NCI-H1417 treated with DMSO at 0.1 percent for 48 hours (cell line): ENCODE data around the gene PTMA.
"Not testable (repeated sequence)": the region's sequence is repeated elsewhere in the genome, so short reads cannot be mapped to it uniquely, and the experiment has no call there.

Source experiments
- DNase-seq: peaks from one replicate; lab custom pipeline; 2025; lab: John Stamatoyannopoulos, UW

The PTMA gene

DNA sequence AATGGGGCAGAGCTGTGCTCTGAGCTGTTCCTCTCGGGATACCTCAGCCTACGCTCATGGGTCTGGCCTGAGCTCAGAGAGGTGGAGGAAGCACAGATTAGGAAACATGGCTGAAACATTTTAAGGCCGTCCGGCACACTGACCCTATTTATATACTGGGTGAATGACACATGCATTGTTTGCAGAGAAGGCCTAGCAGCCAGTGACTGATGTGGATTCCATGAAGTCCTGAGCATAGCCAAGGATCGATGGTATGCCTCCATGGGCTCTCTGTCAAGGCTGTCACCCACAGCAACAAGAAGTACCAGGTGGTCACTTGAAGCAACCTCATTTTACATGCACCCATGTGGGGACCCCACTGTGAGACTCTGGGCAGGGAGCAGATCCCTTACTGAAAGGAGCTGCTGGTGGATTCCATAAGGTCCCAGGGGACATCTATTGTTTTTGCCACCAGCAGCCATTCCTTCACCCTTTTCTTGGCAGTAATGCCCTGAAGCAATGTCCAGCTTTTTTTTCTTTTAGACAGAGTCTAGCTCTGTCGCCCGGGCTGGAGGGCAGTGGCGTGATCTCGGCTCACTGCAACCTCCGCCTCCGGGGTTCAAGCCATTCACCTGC is 8.4 kb downstream of the PTMA start:
- DNase-seq = no peak

DNA sequence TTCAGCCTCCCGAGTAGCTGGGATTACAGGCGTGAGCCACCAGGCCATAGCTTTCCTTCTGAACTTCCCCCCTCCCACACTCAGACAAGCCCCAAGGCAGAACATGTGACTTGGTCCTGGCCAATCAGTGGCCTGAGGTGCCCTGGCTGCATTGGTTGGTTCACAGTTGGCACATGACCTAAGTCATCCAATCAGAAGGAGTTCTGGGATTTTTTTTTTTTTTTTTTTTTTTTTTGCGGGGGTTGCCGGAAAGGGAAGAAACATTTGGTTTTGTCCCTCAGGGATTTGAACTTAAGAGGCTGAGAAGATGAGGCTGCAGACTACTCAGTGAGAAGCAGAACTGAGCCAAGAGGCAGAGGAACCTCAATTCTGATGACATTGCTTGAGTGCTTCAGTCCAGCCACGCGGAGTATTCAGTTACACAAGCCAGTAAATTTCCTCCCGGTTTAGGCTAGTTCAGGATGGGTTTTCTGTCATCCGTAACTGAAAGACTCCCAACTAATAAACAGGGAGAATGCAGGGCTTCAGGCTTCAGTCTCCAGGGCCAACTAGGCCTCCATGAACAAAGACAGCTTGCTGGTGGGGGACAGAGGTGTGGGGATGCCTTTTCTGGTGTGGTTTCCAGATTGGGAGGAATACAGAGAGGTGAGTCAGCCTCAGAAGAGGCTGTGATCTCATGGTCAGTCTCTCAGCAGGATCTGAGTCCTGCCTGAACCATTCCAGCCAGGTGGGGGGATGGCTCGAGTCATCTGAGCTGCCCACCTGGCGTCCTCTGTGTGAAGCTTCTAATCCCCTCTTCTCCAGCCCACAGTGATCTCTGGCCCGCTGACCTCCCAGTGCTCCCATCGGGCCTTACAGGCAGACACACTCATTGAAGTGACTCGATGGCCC is 9.2 kb downstream of the PTMA start:
- DNase-seq = no peak

DNA sequence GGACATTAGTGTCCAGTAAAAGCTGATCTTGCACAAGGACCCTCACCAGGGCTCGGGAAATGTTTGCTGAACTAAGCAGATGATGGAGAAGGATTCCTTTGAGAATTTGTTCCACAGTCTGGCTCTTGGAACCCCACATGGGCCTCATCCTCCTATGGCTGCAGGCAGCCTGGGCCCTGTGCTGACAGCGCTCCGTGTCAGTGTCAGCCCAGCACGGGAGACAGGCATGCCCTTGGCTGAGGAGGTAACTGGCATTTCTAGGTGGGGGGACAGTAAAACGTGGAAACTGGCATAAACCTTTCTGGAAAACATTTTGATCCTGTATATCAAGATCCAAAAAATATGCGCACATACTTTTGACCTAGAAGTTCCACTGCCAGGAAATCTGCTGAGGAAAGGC is 10.5 kb downstream of the PTMA start:
- no peak for DNase-seq

DNA sequence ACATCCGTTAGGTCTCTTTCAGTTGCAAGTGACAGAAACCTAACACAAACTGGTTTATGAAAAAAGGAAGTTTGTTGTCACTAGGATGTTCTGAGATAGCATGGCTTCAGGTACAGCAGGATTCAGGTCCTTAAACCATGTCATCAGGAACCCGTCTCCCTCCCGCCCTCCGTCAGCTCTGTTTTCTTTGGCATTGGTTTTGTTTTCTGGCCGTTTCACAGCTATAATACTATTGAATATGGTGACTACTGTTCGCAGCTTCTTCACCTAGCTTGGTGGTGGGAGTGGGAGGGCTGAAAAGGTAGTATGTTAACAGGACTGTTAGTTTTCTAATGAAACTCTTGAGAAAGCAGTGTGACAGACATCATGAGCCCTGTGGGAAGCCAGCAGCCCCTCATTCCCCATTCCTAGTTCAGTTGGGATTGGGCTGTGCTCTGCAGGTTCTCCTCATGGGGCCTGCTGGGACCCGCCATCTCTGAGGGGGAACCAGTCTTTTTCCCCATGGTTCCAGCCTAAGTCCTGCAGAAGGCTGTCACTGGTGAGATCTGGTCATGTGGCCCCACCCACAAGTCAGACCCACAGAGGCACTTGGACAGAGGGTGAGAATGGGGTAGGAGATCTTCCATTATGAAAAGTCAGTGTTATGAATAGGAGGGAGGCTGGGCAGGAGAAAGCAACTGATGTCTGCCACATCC is 12.1 kb downstream of the PTMA start:
- DNase-seq = no peak

DNA sequence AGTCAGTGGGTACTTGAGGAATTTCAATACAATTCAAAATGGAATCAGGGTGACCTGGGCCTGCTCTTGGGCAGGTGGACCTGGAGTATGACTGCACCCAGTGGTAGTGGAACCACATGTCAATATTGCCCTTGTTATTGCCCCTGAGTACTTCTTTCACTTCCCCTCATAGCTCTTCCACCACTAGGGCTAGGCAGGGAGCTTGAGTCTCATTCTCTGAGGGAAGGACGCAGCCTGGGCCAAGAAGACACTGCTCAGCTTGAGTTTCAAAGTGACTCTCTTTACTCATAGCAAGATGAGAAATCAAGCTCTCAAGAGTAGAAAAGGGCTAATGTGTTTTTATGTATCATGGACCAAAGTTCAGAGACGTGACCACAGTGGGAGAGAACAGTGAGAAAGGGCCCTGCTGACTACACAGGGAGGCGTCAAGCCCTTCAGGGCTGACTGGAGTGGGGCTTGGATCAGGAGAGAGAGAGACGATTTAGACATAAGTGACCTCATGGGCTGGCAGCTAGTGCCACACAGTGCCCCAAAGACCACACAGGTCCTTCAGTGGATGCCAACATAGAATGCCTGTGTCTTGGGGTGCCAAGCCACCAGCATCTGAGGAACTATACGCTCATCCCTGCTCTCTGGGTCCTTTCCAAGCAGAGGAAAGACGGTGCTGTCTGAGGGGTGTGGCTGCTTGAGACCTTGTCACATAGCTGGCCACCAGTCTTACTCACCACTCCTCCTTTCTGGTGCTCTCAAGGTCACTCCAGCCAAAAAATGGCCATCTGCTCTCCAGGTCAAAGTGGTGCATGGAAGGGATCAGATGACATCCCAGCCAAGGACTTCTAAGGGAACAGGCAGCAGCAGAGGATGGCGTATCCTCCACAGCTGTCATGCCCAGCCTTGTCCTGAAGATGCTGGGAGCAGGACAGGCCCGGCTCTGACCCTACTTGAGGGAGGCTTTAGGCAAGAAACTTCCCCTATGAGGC is 13.0 kb downstream of the PTMA start:
- no peak for DNase-seq

DNA sequence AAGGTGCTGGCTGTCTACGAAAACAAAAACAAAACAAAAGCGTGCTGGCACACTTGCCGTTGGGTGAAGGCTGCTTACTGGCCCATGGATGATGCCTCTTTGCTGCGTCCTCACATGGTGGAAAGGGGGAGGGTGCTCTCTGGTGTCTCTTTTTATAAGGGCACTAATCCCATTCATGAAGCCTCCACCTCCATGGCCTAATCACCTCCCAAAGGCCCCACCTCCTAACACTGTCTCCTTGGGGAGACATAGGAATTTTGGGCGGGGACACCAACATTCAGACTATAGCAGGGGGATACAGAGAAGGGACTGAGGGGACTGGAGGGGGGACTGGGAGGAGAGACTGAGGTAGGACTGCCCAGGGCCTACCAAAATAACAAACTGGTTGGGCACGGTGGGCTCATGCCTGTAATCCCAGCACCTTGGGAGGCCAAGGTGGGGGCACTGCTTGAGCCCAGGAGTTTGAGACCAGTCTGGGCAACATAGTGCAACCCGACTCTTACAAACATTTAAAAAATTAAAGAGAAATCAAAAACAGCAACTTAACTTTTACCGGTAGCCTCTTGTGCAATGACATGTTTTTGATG is 14.5 kb downstream of the PTMA start:
- no peak for DNase-seq

DNA sequence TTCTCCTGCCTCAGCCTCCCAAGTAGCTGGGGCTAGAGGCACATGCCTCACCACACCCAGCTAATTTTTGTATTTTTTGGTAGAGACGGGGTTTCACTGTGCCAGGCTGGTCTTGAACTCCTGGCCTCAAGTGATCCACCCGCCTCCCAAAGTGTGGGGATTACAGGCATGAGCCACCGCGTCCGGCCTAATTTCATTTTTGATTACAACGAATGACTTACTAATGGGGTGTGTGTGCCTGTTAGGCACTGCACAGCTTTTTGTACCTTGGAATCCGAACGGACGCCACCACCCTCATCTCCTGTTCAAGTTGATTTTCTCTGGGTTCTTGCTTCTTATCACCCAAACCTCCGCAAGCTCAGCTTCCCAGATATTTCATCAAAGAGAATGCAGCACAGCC is 17.2 kb downstream of the PTMA start:
- DNase-seq = no peak

DNA sequence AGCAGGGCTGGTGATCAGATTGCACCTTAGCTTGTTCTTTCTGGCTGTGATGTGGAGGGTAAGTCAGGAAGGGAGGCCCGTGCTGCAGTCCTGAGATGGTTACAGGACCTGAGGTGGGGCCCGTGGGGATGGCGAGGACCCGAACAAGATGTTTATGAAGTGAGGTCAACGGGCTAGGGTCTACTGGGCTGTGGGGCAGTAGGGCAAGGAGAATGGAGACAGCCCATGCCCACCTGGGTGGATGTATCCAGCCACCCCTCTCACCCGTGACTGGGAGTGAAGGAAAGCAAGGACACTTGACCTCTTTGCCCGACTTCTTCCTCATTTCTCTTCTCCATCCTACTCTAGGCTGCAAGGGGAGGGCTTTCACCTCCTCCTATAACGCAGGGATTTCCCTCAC is 18.0 kb downstream of the PTMA start:
- no peak for DNase-seq

DNA sequence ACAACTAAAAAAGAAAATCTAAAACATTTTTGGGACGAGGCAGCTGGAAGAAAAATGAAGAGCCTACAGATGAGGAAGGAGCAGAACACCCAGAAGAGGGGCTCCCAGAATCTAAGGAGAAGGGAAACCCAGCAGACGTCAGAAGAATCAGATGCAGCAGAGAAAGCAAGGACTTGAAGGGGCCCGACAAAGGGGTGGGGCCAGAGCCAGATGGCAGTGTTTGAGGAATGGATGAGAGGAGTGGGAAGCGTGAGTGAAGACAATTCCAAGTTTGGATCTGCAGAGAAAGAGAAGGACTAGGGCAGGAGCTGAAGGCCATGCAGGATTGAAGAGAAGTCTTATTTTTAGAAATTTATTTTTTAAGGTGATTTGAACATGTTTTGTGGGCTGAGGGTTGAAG is 19.3 kb downstream of the PTMA start:
- DNase-seq = no peak

DNA sequence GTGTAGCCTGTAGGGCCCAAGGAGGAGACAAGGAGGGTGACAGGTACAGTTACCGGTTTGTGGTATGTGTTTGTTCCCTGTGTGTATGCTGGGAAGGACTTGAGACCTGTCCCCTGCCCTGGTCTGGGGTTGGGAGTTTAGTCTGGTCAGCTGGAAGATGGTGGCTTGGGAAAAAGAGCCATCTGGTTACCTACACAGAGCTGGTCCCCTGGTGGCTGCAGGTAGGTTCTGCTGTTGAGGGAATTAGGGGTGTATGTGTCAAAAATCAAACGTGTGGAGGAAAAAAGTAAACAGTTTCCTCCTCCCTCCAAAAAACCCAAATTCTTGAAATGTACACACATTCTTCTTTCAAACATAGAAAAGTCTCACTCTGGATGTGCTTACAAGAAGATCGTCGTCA is 24.3 kb downstream of the PTMA start:
- DNase-seq = no peak

DNA sequence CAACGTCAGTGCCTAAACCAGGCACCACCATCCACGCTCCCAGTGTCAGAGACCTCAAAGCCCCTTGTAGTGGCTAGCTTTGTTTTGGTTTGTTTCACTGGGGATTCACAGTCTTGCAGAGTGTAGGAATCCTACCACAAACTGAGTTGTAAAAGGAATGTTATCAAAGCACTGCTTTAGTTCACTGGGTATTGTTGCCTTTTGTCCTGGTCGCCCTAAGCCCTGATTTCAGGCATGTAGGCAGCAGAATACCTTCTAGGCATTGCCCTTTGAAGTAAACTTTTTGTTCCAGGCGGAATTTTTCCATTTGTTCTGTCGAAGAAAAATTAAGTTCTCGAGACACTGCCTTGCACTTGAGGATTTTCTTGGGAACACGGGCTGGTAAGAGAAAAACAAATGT is 29.4 kb downstream of the PTMA start:
- DNase-seq = no peak

DNA sequence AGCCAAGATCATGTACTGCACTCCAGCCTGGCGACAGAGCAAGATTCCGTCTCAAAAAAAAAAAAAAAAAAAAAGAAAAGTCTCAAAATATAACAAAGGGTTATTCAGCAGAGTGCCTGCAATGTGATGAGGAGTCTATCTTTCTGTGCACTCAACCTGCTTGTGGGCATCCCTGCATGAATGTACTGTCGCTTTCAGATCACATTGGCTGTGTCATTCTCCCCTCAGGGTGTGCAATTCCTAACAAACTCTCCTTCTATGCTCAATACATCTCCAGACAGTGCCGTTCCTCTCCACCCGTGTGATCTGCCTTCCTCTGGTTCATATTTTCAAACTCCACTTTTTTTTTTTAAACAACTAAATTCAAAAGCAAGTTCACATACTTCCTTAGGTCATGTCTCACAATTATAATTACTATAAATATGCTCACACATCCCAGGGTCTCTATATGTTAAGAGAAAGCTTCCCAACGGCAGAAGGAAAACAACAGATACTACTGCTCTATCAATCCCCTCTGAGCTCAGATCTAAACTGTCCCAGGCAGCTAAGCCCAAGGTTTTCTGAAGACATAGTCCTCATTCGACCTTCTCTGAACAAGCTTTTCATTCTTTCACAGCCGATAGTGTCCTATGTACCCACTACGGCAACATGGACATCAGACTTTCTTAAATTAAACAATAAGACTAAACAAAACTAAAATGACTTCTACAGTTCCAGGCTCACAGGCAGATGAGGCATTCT is 35.2 kb downstream of the PTMA start:
- DNase-seq = no peak

DNA sequence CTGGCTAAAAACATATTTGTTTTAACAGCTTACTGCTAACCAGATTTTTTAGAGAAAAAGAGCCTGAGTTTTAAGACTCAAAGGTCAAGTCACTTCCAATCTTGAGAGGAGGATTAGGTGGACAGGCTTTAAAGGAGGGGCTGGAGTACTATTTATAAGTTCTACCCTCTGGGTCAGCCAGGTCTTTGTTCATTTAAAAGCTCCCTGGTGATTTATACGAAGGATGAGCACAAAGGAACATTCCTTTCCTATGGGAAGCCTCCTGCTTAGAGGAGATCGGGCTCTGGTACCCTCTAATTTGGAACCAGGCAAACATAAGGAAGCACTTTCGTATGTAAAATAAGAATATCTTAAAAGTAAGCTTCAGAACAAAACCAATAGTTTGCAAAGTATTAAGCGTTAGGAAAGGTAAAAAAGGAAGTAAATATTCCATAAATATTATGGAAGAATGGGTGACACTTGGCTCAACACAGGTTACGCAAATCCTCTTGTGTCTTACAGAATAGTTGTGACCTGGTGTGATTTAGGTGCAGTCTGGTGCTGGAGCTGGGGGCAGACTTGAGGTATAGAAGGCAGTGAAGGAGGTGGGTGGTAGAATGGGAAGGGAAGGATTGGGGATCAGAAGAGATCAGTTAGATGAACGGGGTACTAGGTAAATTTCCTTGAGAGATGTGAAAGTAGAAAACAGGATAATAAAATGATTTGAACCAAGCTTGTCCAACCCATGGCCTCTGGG is 37.1 kb downstream of the PTMA start:
- DNase-seq = no peak

DNA sequence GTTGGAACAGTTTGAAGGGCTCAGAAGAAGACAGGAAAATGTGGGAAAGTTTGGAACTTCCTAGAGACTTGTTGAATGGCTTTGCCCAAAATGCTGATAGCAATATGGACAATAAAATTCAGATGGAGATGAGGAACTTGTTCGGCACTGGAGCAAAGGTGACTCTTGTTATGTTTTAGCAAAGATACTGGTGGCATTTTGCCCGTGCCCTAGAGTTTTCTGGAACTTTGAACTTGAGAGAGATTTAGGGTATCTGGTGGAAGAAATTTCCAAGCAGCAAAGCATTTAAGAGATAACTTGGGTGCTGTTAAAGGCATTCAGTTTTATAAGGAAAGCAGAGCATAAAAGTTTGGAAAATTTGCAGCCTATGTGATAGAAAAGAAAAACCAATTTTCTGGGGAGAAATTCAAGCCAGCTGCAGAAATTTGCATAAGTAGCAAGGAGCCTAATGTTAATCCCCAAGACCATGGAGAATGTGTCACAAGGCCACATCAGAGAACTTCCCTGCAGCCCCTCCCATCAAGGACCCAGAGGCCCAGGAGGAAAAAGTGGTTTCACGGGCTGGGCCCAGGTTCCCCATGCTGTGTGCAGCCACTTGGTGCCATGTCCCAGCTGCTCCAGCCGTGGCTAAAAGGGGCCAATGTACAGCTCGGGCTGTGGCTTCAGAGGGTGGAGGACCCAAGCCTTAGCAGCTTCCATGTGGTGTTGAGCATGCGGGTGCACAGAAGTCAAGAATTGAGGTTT is 40.0 kb downstream of the PTMA start:
- not testable (repeated sequence) for DNase-seq

DNA sequence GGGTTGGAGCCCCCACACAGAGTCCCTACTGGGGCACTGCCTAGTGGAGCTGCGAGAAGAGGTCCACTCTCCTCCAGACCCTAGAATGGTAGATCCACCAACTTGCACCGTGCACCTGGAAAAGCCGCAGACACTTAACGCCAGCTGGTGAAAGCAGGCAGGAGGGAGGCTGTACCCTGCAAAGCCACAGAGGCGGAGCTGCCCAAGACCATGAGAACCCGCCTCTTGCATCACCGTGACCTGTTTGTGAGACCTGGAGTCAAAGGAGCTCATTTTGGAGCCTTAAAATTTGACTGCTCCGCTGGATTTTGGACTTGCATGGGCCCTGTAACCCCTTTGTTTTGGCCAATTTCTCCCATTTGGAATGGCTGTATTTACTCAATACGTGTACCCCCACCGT is 40.7 kb downstream of the PTMA start:
- DNase-seq = not testable (repeated sequence)

DNA sequence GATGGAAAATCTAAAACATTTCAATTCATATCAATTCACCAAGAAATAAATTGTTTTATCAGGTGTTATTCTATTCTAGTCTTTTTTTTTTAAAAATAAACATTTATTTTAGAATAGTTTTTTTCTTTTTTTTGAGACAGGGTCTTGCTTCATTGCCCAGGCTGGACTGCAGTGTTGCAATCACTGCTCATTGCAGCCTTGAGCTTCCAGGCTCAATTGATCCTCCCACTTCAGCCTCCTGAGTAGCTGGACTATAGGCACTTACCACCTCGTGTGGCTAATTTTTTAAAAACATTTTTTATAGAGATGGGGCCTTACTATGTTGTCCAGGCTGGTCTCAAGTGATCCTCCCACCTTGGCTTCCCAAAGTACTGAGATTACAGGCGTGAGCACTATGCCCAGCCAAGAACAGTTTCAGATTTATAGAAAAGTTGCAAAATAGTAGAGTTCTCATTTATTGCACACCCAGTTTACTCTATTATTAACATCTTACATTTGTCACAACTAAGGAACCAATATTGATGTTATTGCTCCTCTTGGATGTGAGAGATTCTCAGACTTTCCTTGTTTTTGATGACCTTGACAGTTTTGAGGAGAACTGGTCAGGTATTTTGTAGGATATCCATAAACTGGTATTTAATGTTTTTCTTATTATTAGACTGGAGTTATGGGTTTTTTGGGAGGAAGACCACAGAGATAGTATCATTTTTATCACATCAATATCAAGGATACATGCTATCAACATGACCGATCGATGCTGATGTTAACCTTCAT is 42.9 kb downstream of the PTMA start:
- DNase-seq = no peak

DNA sequence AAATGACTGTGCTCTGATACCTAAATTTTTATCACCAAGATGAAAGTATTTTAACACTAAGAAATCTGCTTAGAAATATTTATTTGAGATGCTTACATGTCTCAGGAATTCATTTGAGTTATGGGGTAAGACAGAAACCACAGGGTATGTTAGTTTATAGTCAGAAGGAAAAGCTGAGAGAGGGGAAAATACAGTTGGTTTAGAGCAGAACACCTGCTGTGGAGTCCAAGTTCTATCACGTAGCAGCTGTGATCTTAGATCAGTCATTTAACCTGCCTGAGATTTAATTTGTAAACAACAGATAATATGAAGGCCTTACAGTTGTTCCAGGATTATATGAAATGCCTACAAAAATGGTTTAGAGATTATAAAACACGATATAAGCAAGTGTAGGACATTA is 43.7 kb downstream of the PTMA start:
- no peak for DNase-seq

DNA sequence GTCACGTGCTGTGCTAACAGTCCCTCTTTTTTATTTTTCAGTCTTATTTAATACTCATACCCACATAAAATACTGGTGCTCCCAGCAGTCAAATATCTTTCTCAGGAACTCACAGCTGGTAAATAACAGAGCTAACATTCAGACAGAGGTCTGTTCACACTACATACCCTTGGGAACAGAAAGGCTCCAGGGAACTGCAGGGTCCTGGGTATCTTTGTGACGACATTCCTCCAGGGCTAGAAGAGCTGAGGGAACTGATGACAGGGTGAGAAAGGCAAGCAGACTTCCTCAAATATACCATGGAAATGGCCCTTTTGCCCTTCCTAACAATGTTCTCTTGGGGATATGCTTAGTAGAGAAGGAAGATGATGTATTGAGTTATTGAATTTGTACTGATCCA is 53.4 kb downstream of the PTMA start:
- no peak for DNase-seq
